GM18502 (cell line): ENCODE data around the gene SDK1.

Source experiments
- ATAC-seq: cut with Tn5 transposase; IDR thresholded peaks from one replicate; pipeline ENCODE4 v1.9.1; 2021; ENCODE audit warnings: mild to moderate bottlenecking; ENCODE audit not compliant: unreplicated experiment, poor library complexity

SDK1 gene

DNA sequence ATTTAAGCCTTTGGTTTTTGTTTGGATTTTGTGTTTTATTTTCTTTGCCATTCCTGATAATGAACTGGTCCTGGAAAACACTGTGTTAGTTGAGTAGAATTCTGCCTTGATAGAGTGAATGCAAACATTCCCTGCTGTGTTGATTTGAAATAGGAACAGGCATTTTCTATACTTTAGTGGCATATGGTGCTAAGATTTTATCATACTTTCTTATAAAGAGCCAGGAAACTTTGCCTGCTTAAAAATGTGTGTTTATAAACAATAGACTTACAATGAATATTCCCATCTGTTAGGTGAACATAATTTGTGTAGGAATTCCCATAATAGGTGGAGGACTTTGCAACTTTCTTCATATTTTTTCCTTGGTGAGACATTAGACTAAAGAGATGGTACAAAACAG lies 333.3 kb downstream of the SDK1 start:
- ATAC-seq, result no peak

DNA sequence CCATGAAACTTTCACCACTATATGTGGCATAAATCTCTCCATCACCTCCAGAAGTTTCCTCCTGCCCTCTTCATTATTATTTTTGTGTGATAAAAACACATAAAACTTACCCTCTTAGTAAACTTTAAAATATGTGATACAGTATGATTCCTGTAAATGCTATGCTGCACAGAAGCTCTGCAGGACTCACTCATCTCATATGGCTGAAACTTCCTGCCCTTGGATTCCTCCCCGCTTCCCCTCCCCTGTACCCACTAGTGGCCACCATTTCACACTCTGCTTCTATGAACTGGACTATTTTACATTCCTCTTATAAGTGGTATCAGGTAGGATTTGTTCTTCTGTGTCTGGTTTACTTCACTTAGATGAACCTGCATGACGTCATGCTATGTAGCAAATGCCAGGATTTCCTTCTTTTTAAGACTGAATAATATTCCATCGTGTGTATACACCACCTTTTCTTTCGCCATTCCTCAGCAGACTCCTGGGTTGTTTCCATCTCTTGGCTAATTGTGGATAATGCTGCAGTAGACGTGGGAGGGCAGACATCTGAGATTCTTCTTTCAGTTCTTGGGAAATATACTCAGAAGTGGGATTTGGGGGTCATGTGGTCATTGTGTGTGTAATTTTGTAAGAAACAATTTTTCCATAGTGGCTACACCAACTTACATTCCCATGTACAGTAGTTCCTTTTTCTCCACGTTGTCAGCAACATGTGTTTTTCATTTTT lies 335.2 kb downstream of the SDK1 start:
- no peak for ATAC-seq

DNA sequence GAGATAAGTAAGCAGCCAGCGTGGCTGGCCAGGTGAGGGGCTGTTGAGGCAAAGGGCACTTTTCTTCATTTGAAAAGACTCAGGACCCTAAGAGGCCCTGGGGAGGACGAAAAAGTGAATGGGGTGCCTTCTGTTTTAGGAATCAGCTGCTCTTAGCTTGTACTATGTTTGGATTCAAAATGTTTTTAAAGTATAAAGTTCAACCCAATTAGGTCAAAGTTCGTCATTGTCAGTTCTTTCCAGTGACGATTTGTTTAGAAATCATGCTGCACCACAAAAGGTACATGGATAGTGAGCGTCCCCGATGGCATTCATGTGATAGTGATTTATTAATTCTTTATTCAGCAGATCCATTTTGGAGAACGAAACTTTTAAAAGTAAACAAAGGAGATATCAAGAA lies 338.2 kb downstream of the SDK1 start:
- ATAC-seq, result no peak

DNA sequence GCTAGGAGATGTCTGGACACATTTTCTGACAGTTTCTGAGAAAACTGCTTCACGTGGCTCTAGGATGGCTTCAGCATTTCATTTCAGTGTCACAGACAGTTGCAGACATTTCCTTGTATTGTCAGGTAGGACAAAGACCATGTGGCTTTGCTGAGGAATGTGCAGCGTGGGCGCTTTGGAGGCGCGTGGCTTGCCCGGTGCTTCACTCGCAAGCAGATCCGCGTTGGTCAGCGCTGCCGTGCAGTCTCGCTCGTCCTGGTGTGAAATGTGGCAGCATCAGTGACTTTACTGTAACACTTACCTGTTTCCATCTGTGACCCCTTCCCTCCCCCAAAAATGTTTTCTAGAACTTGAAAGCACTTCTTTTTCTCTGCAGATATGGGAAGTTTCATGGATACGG lies 340.5 kb downstream of the SDK1 start:
- ATAC-seq, result no peak

DNA sequence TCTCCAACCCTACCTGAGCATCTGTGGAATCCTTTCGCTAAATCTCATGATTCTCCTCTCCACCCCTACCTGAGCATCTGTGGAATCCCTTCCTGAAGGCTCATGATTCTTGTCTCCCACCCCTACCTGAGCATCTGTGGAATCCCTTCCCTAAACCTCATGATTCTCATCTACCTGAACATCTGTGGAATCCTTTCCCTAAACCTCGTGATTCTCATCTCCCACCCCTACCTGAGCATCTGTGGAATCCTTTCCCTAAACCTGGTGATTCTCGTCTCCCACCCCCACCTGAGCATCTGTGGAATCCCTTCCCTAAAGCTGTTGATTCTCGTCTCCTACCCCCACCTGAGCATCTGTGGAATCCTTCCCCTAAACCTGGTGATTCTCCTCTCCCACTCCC lies 342.0 kb downstream of the SDK1 start:
- ATAC-seq, result no peak

DNA sequence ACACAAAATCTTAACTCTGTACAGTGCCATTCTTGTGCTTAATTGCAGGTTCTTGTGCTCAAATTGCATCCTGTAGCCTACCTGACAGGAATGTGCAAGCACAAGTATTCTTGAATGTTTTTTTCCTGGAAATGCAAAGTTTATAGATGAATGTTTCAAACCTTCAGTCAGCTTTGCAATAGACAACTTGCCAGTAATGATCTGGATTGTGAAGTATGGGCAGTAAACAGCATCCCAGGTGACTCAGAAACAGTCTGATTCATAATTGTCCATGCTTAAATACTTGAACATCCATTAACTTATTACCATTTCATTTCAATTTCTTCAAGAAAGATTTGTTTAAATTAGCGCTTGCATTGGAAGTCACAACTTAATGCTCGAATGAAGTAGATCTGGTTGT lies 347.2 kb downstream of the SDK1 start:
- no peak for ATAC-seq

DNA sequence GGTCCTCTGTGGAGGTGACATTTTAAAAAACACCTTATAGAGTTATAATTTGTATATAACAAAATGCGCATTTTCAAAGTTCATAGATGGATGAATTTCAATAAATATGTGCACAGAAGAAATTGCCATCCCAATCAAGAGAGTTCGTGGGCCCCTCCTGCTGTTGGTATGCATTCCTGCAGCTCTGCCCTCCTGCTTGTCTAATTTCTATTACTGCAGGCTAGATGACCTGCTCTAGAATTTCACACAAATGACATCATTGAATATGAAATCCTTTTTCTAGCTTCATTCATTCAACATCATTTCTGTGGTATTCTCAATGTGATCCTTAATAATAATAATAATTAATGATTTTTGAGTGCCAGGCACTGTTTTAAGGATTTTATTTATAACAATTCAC lies 348.2 kb downstream of the SDK1 start:
- ATAC-seq, result no peak

DNA sequence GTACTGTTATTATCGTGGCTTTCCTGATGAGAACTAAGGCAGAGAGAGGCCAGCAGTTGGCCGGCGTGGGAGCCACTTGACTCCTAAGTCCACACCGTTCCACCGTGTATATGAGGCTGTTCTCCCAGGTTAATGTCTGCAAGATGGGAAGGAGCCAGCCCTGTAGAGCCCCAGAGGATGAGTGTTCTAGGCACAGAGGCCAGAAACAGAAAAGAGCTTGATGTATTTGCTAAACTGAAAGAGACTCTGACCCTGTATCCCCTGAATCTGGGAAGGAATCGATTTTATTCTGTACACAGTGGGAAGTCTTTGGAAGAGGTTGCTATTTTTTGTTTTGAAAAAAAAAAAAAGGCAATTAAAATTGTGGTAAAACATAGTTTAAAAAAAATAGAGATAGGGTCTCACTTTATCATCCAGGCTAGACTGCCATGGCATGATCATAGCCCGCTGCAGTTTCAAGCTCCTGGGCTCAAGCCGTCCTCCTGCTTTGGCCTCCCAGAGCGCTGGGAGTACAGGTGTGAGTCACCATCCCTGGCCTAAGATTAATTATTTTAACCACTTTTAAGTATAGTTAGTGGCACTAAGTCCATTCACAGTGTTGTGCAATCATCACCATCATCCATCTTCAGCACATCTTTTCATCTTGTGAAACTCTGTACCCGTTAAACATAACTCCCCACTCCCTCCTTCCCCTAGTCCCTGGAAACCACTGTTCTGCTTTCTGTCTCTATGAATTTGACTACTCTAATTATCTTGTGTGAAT lies 348.8 kb downstream of the SDK1 start:
- ATAC-seq, result no peak

DNA sequence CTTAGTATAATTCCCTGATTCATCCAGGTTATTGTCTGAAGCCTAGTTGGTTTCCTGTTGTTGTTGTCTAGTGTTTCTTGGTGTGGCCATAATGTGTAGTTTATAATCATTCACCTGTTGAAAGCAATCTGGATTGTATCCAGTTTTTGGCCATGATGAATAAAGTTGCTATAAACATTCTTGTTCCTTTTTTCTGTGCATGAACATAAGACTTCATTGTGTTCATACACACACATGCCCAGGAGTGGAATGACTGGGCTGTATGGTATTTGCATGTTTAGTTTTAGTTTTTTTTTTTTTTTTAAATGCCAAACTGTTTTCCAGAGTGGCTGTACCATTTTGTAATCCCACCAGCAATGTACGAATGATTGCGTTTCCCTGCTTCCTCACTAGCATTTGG lies 349.8 kb downstream of the SDK1 start:
- ATAC-seq, result no peak

DNA sequence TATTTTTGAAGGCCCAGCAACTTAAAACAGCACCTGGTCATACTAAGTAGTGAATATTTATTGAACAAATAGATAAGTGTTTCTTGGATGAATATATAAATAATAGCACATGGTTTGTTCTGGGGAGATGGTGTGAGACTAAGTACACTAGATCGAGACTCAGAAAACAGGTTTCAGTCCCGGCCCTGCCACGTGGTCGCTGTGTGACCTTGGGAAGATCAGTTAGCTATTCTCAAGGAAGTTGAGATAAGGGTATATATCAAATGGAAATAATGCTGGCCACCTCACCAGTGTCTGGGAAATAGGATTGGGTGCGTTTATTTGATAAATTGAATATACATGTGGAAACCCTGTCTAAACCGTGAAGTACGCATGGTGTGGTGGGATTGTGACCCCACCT lies 354.6 kb downstream of the SDK1 start:
- ATAC-seq, result no peak

DNA sequence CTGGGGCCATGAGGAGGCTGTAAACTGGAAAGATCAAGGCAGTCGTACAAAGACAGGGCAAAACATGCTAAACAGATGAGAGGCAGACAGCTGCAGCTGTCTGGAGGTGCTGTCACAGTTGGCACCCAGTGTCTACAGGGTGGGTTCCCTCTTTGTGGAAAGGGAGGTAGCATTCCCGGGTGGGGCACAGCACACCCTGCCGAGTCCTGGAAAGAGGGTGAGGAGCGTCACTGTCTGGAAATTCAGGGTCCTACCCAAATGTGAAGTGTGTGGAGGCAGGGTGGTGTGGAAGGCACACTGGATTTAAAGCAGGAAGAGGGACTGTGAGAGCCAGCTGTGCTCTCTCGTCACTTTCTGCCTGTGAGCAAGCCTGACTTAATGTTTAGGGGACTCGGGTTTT lies 356.2 kb downstream of the SDK1 start:
- ATAC-seq, result no peak

DNA sequence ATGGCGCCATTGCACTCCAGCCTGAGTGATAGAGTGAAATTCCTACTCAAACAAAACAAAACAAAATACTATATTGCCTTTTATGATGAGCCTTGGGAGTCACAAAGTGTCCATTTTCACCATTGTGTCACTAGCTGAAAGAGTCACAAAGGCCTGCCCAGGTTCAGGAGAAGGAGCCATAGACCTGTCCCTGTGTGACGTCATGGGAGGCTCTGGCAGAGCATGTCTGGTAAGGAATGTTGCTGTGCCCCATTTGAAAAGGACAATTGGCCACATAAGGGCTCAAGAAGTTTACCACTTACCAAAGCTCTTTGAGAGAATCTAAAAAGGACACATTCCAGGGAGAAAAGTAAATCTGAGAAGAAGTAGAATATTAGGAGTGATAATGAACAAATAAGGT lies 367.7 kb downstream of the SDK1 start:
- ATAC-seq, result no peak

DNA sequence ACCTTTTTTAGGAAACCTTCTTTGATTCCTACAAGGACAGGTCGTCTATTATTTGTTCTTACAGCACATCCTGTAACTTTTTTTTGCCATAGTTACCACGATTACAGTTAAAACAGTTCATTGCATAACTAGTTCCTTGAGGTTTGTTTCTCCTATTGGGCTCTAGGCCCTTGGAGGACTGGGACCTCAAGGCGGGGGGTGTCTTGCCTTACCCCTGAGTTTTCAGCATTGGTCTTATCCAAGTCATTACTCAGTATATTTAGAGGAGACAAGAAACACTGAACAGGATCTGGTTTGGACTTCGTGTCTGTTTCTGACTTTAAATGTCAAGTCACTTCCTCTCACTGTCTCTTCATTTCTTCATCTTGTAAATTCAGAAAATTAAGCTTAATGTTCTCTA lies 369.8 kb downstream of the SDK1 start:
- no peak for ATAC-seq

DNA sequence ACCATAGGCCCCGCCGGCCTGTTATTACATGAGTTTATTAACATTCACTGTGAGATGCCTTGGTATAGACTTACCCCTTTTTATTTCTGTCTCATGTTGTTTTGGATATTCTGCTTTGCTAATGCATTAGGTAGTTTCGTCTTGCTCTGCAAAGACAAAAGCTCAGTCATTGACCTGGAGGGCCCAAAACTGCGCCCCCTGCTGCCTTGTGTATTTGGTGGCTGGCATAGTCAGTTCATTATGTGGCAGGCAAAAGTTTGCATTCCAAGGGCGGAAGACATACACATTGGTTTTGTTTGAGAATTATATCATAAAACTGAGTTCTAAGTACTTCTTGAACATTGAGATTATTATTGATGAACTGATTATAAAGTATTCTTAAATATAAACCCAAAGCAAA lies 372.5 kb downstream of the SDK1 start:
- ATAC-seq, result no peak

DNA sequence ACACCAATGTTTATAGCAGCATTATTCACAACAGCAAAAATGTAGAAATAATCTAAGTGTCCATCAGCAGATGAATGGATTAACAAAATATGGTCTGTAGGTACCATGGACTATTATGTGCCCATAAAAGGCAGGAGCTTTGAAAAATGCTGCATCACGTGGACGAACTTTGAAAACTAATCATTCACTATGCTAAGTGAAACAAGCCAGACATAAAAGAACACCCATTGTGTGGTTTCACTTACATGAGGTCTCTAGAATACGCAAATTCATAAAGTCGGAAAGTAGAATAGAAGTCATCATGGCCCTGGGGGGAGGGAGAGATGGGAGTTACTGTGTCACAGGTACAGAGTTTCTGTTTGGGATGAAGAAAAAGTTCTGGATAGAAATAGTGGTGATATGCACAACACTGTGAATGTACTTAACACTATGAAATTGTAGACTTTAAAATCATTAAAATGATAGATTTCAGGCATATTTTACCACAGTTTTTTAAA lies 377.3 kb downstream of the SDK1 start:
- ATAC-seq, result no peak

DNA sequence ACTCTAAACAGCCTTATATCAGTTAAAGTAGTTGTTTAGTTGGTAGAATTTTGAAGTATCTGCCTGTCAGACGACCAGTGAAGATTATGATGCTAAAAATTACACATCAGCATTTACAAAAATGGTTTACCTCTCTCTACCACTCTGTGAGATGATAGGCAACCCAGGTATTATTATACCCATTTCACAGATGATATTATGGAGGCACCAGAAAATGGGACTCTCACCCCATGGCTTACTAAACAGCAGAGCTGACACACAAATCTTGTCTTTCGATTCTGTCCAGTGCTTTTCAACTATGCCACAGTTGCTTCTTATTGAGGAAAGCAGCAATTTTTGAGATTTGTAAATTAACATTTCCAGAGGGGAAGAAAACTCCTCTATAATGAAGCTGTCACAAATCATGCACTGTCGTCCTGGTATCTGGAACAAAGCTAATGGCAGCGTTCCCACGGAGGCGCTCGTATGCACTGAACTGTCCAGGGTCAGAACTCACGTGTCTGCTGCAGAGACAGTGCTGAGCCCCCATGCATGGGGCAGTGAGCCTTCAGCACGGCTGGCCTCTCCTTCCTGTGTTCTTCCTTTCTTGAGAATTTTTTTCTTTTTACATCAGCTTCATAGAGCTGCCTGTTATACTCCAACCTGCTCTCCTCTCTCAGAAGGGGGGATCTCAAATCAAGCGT lies 381.1 kb downstream of the SDK1 start:
- ATAC-seq, result no peak

DNA sequence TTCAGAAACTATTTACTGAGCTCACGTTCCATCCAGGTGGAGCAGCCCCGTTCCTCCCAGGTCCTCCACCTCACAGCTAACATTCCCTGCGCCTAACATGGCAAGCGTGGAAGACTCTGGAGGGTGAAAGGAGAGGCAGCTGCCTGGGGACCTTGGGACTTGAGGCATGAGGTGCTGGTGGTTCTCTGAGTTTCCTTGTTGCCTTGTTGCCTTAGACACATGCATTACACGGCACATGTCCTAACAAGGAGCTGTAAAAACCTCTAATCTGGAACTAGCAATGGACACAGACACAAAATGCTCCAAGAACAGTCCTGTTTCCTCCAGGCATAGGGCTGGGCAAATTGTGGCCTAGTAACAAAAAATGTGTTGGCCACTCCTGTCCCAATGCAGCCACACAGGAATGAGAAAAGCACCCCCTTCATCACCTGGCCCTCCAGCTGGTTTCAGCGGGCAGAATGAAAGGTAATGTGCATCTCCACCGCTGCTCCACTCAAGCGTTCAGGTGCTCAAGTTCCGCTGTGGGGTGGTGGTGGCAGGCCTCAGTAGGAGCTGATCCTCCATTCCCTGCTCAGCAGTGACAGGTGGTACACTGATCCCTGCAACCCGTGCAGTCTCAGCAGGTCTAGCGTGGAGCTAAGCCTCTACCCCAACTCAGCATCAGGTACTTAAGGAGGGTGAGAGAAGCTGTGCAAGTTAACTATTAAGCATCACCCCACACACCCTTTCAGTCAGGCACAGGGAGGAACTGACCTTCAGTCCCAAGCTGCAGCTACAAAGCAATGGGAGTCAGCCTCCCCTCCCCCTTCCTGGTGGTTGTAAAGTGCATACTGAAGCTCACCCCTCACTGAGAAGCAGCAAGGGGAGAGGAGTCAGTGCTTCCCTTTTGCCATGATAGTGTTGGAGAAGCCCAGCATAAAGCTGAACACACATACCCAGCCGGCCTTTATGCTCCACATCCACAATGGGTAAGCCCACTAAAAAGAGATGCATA lies 382.8 kb downstream of the SDK1 start:
- no peak for ATAC-seq

DNA sequence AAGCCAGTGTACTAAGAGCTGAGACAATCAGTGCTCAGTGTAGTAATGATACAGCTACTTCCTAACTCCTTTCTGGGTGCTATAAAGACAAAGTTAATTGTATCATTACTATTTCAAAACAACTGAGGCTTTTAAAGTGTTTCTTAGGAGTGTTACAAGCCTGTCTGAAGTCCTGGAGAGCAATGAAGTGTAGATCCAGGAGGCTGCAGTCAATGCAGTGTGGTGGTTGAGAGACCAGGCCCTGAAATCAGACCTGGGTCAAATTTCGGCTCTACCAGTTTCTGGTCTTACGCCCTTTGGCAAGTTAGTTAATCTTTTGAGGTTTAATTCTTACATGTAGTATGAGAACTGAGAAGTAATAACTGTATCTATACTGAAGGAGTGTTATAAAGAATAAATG lies 387.0 kb downstream of the SDK1 start:
- no peak for ATAC-seq

DNA sequence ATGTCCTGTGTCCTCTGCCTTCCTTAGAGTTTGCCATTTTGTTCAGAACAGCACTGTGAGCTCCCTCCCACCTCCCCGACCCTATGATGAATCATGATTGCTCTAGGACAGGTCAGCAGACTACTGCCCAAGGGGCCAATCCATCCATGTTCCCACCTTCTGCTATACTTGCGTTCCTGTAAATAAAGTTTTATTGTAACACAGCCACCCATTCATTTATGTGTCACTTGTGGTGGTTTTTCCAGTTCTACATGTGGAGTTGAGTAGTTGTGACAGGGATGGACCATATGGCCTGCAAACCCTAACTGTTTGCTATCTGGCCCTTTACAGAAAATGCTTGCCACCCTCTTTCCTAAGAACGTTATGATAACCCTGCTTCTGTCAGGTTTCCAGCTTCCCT lies 387.8 kb downstream of the SDK1 start:
- ATAC-seq, result no peak

DNA sequence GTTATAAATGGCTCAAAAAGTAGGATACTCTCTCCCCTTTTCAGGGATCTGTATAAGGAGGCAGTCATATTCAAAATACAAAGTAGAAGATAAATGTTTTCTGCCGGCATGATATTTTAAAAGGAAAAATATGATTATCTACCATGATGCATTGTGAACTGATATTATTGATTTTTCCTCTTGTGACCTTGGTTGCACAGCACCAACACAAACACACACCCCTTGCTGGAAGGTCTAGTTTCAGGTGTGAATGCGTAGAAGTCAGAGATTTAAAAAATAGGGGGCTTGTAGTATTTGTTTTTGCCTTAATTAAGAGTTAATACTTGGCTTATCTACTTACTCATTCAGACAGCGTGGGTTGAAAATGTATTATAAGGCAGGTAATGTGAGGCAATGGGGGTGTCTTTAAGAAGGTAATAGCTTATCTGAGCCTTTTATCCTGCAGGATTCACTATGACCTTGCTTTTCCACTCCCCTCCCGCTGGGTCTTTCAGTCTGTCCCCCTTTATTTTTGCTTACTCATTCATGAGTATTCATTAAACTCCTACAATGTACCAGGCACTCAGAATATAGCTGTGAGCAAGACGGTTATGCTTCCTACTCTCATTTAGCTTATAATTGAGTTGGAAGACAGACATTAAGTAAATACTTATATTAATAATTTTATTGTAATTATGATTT lies 390.6 kb downstream of the SDK1 start:
- ATAC-seq, result no peak
